Measurements from ENCODE around the gene GOLGA6A.

GOLGA6A gene

DNA sequence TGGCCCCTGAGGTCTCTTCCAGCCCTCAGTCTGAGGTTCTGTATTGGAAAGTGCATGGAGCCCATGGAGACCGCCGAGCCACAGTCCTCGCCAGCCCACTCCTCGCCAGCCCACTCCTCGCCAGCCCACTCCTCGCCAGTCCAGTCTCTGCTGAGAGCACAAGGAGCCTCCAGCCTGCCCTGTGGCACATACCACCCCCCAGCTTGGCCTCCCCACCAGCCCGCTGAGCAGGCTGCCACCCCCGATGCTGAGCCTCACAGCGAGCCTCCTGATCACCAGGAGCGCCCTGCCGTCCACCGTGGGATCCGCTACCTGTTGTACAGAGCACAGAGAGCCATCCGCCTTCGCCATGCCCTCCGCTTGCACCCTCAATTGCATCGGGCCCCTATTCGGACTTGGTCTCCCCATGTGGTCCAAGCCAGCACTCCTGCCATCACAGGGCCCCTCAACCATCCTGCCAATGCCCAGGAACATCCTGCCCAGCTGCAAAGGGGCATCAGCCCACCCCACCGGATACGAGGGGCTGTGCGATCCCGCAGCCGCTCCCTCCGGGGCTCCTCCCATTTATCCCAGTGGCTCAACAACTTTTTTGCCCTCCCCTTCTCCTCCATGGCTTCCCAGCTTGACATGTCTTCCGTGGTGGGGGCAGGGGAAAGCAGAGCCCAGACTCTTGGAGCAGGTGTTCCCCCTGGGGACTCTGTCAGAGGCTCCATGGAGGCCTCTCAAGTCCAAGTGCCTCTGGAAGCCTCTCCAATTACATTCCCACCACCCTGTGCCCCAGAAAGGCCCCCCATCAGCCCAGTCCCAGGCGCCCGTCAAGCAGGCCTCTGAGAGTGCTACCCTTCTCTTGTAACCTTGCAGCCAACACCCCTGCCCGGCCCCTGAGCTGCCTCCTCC, 47.0 kb downstream of the GOLGA6A start:
- DNase-seq = no peak

DNA sequence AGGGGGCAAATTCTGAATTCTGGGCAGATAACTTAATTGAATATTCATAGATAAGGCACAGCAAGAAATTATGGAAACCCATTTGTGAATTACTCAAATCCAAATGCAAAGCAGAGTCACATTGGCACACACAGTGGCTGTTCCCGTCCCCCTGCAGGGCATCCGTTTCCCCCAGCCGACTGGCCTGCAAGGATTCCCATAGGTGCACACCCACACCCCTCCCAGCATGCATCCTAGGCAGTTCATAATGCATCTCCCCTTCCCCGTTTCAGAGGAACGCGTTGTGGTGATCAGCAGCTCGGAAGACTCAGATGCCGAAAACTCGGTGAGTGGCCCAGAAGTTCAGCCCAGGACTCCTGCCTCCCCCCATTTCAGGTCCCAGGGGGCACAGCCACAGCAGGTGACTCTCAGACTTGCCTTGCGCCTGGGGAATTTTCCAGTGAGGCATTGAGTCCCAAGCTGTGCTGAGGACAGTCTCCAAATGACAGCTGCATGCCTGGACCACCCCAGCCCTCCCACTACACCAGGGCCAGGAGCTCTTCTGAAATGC, 48.1 kb downstream of the GOLGA6A start:
- no peak for DNase-seq

DNA sequence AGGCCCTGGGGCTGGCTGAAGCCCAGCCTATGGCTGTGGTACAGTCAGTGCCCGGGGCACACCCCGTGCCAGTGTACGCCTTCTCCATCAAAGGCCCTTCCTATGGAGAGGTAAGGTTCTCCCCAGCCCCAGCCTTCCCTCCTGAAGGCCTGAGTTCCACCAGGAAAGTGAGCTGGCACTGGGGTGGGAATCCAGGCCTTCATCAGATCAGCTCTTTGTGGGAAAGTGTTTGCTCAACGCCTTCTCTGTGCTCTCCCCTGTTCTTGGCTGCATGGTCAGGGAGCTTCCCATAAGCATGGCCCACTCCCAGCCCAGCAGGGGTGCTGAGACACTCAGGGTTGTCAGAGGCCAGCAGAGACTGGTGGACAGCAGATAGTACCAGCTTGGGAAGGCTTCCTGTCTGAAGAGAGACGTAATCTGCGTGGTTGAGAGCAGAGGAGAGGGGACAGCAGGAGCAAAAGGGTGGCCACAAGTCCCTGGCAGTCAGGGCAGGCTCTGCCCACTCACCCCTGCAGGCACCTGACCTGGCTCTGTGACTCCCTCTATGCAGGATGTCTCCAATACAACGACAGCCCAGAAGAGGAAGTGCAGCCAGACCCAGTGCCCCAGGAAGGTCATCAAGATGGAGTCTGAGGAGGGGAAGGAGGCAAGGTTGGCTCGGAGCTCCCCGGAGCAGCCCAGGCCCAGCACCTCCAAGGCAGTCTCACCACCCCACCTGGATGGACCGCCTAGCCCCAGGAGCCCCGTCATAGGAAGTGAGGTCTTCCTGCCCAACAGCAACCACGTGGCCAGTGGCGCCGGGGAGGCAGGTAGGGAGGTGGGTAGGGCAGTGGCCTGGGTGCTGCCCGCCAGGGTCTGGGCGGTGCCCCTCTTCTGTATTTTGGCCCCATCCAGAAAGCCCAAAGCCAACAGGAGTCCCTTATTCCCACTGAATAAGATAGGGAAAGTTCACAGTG, 49.5 kb downstream of the GOLGA6A start:
- no peak for DNase-seq

DNA sequence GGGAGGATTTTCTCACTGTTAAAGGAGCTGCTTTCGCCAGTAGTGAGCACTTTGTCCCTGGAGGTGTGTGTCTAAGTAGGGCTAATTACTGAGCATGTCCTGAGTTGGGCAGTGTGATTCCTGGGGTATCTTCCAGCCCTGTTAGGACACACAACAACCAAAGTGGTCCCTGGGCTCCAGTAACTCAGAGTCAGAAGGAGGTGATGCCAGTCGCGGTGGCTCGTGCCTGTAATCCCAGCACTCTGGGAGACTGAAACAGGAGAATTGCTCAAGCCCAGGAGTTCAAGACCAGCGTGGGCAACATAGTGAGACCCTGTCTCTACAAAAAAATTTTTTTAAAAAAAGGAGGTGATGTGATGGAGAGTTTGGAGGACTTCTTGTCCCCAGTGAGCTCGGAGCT, 50.3 kb downstream of the GOLGA6A start:
- no peak for DNase-seq

DNA sequence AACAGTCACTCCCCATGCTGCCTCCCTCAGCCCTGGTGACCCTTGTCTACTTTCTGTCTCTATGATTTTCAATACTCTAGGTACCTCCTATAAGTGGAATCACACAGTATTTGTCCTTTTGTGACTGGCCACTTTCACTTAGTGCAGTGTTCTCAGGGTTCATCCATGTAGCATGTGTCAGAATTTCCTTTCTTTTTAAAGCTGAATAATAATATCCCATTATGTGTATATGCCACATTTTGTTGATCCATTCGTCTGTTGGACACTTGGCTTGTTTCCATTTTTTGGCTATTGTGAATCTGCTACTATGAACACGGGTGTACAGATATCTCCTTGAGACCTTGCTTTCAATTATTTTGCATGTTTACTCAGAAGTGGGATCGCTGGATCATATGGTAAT, 53.7 kb downstream of the GOLGA6A start:
- DNase-seq = no peak

DNA sequence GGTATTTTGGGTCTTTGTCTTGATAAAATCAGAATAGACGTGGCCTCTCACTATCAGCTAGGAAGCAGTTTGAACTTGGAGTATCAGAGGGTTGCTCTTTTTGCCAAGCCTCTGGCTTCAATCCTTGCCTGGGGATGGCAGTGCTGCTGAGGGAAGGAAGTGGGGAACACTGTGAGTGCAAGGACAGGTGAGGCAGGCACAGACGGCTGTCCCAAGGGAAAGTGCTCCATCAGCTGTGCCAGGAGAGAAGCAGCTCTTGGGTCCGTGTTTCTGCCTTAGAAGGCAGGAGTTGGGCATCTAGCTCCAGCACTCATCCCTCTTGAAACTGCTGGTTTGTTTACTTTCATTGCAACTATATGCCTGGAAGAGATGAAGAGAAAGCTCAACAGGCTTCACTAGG, 54.7 kb downstream of the GOLGA6A start:
- no peak for DNase-seq

DNA sequence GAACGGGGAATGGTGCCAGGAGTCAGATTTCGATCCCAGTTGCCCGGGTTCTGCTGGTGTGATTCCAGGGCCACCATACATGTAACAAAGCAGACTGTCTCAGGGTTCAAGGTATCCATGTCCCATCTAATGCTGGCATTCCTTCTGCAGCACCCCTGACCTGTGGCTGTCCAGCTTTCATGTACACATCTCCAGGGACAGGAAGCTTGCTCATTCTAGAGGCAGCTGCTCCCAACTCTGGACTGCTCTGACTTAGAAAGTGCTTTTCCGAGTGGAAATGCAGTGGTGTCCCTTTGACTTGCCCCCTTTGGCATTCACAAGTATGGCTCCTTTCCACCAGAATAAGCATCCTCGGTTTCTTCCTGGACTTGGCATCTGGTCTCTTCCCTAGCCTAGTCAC, 56.9 kb downstream of the GOLGA6A start:
- no peak for DNase-seq

DNA sequence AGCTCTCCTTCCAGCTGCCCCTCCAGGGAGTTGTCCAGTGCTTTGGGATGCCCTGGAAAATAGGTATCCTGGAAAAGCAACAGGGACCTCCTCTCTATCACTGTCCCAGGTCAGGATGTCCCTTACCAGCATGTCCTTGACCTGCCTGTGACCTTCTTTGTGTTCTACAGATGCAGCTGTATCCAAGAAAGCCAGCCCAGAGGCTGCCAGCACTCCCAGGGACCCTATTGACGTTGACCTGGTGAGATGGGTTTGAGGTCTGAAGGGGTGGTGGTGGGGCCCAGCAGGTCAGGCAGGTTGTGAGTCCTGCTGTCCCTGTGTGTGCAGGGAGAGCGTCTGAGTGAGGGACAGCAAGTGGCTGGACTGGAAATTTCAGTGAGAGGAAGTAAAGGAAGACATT, 57.7 kb downstream of the GOLGA6A start:
- DNase-seq = no peak

DNA sequence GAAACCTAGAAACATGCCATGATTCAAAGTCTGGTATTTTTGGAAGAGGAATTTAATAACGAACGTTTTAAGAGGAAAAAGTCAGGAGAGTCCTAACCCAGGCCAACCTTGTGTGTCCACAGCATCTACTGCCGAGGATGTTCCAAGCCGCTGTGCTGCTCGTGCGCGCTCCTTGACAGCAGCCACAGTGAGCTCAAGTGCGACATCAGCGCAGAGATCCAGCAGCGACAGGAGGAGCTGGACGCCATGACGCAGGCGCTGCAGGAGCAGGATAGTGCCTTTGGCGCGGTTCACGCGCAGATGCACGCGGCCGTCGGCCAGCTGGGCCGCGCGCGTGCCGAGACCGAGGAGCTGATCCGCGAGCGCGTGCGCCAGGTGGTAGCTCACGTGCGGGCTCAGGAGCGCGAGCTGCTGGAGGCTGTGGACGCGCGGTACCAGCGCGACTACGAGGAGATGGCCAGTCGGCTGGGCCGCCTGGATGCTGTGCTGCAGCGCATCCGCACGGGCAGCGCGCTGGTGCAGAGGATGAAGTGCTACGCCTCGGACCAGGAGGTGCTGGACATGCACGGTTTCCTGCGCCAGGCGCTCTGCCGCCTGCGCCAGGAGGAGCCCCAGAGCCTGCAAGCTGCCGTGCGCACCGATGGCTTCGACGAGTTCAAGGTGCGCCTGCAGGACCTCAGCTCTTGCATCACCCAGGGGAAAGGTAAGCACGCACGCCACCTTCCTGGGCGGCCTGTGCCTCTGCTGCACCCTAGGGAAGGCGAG, 59.5 kb downstream of the GOLGA6A start:
- DNase-seq = no peak

Data from stimulated activated CD4-positive, alpha-beta T cell treated with anti-CD3 and anti-CD28 coated beads, Interleukin-2, amount 100 ng/mL, for 24 hours (primary cell).